HG03060 (cell line): ENCODE measurements around the gene SUCLG1.
"Not testable (repeated sequence)": the region's sequence is repeated elsewhere in the genome, so short reads cannot be mapped to it uniquely, and the experiment has no call there.

Experiments used
- ATAC-seq: cut with Tn5 transposase; IDR thresholded peaks from one replicate; pipeline ENCODE4 v1.9.1; 2021; ENCODE audit warnings: low read depth, moderate number of reproducible peaks; ENCODE audit not compliant: unreplicated experiment

The SUCLG1 gene

GRCh38 chr2:84459018-84459943 lies at the start of gene SUCLG1:
Gene SUCLG1, minus strand, starts transcription at chr2:84459280. Its CDS starts 11 bp downstream, at chr2:84459269.
- peak; percentile 93 for ATAC-seq

- no peak for ATAC-seq
These were observed 39.2 kb upstream of the SUCLG1 start for GRCh38 chr2:84498150-84498799.

GRCh38 chr2:84497285-84497684 lies 38.2 kb upstream of the SUCLG1 start:
- ATAC-seq = no peak

GRCh38 chr2:84496386-84496785 lies 37.3 kb upstream of the SUCLG1 start:
- no peak for ATAC-seq

GRCh38 chr2:84495539-84496146 lies 36.6 kb upstream of the SUCLG1 start:
- ATAC-seq = peak; percentile 75

GRCh38 chr2:84494070-84494469 lies 35.0 kb upstream of the SUCLG1 start:
- no peak for ATAC-seq

- no peak for ATAC-seq
These were observed 34.4 kb upstream of the SUCLG1 start for GRCh38 chr2:84493514-84493913.

- no peak for ATAC-seq
These were observed 33.5 kb upstream of the SUCLG1 start for GRCh38 chr2:84492571-84492970.

- ATAC-seq = no peak
These were observed 32.7 kb upstream of the SUCLG1 start for GRCh38 chr2:84491741-84492140.

- no peak for ATAC-seq
These were observed 32.2 kb upstream of the SUCLG1 start for GRCh38 chr2:84491256-84491655.

- ATAC-seq = no peak
These were observed 28.4 kb upstream of the SUCLG1 start for GRCh38 chr2:84487298-84487996.

GRCh38 chr2:84486441-84487115 lies 27.5 kb upstream of the SUCLG1 start:
- no peak for ATAC-seq

GRCh38 chr2:84483320-84483719 lies 24.2 kb upstream of the SUCLG1 start:
- ATAC-seq = no peak

- ATAC-seq = no peak
These were observed 23.5 kb upstream of the SUCLG1 start for GRCh38 chr2:84482603-84483002.

GRCh38 chr2:84481702-84482101 lies 22.6 kb upstream of the SUCLG1 start:
- ATAC-seq = no peak

- ATAC-seq = no peak
These were observed 19.8 kb upstream of the SUCLG1 start for GRCh38 chr2:84478867-84479266.

- ATAC-seq = no peak
These were observed 18.8 kb upstream of the SUCLG1 start for GRCh38 chr2:84477886-84478285.

GRCh38 chr2:84474176-84474575 lies 15.1 kb upstream of the SUCLG1 start:
- ATAC-seq = no peak

- ATAC-seq = no peak
These were observed 13.9 kb upstream of the SUCLG1 start for GRCh38 chr2:84472856-84473565.

GRCh38 chr2:84472423-84472822 lies 13.3 kb upstream of the SUCLG1 start:
- not testable (repeated sequence) for ATAC-seq
